Stimulated activated CD4-positive, alpha-beta T cell treated with anti-CD3 and anti-CD28 coated beads, Interleukin-1b, Interleukin-23, amount 100 ng/mL, for 4 hours (primary cell): ENCODE data around the gene PLEKHA8.
"Not testable (repeated sequence)": the region's sequence is repeated elsewhere in the genome, so short reads cannot be mapped to it uniquely, and the experiment has no call there.

Source experiments
- DNase-seq, 2 donors: peaks; one replicate each; pipeline ENCODE4 v3.0.0-alpha.2; 2020; ENCODE audit warnings: low read depth in 2 of 2

Gene PLEKHA8

GRCh38 chr7:30065746-30066145 lies 37.5 kb downstream of the PLEKHA8 start:
- DNase-seq = no peak

GRCh38 chr7:30066687-30067086 lies 38.5 kb downstream of the PLEKHA8 start:
- no peak for DNase-seq

- DNase-seq = no peak
Measured at GRCh38 chr7:30068117-30068516, 39.9 kb downstream of the PLEKHA8 start.

GRCh38 chr7:30069096-30069867 lies 41.1 kb downstream of the PLEKHA8 start:
- no peak for DNase-seq

- no peak for DNase-seq
Measured at GRCh38 chr7:30070052-30070451, 41.8 kb downstream of the PLEKHA8 start.

GRCh38 chr7:30072735-30073134 lies 44.5 kb downstream of the PLEKHA8 start:
- DNase-seq = no peak

GRCh38 chr7:30074422-30075030 lies 46.3 kb downstream of the PLEKHA8 start:
- DNase-seq = no peak

- DNase-seq = no peak
Measured at GRCh38 chr7:30076411-30076810, 48.2 kb downstream of the PLEKHA8 start.

- DNase-seq = no peak
Measured at GRCh38 chr7:30078280-30078679, 50.1 kb downstream of the PLEKHA8 start.

GRCh38 chr7:30079880-30080279 lies 51.7 kb downstream of the PLEKHA8 start:
- no peak for DNase-seq

GRCh38 chr7:30080818-30081217 lies 52.6 kb downstream of the PLEKHA8 start:
- DNase-seq = no peak

GRCh38 chr7:30082686-30083085 lies 54.5 kb downstream of the PLEKHA8 start:
- DNase-seq = no peak

GRCh38 chr7:30083334-30083733 lies 55.1 kb downstream of the PLEKHA8 start:
- no peak for DNase-seq

GRCh38 chr7:30084212-30084611 lies 56.0 kb downstream of the PLEKHA8 start:
- DNase-seq = no peak

- no peak for DNase-seq
Measured at GRCh38 chr7:30086529-30086928, 58.3 kb downstream of the PLEKHA8 start.

GRCh38 chr7:30087371-30087770 lies 59.2 kb downstream of the PLEKHA8 start:
- no peak for DNase-seq

GRCh38 chr7:30088362-30088761 lies 60.1 kb downstream of the PLEKHA8 start:
- DNase-seq = no peak

- no peak for DNase-seq
Measured at GRCh38 chr7:30090111-30090510, 61.9 kb downstream of the PLEKHA8 start.

GRCh38 chr7:30091491-30091912 lies 63.3 kb downstream of the PLEKHA8 start:
- DNase-seq = no peak

- DNase-seq = no peak
Measured at GRCh38 chr7:30091987-30092386, 63.8 kb downstream of the PLEKHA8 start.

GRCh38 chr7:30093420-30093952 lies 65.3 kb downstream of the PLEKHA8 start:
- DNase-seq = no peak

GRCh38 chr7:30098599-30098998 lies 70.4 kb downstream of the PLEKHA8 start:
- DNase-seq = not testable (repeated sequence)

GRCh38 chr7:30102281-30102680 lies 74.1 kb downstream of the PLEKHA8 start:
- no peak for DNase-seq
